ENCODE results near the gene PRRC2C. TPM values are rescaled to one million over a fixed set of nuclear protein-coding genes. Genes with fewer than 3 reads are reported as not detected.

The PRRC2C gene
- total and polyA plus RNA-seq, 2 experiments from 2014 or later = 186 to 368 TPM

GRCh38 chr1:171585715-171586114 lies 100.4 kb downstream of the PRRC2C start (continued):
- TF ChIP-seq, protein P1, sequence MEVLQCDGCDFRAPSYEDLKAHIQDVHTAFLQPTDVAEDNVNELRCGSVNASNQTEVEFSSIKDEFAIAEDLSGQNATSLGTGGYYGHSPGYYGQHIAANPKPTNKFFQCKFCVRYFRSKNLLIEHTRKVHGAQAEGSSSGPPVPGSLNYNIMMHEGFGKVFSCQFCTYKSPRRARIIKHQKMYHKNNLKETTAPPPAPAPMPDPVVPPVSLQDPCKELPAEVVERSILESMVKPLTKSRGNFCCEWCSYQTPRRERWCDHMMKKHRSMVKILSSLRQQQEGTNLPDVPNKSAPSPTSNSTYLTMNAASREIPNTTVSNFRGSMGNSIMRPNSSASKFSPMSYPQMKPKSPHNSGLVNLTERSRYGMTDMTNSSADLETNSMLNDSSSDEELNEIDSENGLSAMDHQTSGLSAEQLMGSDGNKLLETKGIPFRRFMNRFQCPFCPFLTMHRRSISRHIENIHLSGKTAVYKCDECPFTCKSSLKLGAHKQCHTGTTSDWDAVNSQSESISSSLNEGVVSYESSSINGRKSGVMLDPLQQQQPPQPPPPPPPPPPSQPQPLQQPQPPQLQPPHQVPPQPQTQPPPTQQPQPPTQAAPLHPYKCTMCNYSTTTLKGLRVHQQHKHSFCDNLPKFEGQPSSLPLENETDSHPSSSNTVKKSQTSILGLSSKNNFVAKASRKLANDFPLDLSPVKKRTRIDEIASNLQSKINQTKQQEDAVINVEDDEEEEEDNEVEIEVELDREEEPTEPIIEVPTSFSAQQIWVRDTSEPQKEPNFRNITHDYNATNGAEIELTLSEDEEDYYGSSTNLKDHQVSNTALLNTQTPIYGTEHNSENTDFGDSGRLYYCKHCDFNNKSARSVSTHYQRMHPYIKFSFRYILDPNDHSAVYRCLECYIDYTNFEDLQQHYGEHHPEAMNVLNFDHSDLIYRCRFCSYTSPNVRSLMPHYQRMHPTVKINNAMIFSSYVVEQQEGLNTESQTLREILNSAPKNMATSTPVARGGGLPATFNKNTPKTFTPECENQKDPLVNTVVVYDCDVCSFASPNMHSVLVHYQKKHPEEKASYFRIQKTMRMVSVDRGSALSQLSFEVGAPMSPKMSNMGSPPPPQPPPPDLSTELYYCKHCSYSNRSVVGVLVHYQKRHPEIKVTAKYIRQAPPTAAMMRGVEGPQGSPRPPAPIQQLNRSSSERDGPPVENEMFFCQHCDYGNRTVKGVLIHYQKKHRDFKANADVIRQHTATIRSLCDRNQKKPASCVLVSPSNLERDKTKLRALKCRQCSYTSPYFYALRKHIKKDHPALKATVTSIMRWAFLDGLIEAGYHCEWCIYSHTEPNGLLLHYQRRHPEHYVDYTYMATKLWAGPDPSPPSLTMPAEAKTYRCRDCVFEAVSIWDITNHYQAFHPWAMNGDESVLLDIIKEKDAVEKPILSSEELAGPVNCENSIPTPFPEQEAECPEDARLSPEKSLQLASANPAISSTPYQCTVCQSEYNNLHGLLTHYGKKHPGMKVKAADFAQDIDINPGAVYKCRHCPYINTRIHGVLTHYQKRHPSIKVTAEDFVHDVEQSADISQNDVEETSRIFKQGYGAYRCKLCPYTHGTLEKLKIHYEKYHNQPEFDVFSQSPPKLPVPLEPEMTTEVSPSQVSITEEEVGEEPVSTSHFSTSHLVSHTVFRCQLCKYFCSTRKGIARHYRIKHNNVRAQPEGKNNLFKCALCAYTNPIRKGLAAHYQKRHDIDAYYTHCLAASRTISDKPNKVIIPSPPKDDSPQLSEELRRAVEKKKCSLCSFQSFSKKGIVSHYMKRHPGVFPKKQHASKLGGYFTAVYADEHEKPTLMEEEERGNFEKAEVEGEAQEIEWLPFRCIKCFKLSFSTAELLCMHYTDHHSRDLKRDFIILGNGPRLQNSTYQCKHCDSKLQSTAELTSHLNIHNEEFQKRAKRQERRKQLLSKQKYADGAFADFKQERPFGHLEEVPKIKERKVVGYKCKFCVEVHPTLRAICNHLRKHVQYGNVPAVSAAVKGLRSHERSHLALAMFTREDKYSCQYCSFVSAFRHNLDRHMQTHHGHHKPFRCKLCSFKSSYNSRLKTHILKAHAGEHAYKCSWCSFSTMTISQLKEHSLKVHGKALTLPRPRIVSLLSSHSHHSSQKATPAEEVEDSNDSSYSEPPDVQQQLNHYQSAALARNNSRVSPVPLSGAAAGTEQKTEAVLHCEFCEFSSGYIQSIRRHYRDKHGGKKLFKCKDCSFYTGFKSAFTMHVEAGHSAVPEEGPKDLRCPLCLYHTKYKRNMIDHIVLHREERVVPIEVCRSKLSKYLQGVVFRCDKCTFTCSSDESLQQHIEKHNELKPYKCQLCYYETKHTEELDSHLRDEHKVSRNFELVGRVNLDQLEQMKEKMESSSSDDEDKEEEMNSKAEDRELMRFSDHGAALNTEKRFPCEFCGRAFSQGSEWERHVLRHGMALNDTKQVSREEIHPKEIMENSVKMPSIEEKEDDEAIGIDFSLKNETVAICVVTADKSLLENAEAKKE (CRISPR knock-in tag; IDR thresholded peaks at IDR 0.05) = no peak
- TF ChIP-seq, protein P2, sequence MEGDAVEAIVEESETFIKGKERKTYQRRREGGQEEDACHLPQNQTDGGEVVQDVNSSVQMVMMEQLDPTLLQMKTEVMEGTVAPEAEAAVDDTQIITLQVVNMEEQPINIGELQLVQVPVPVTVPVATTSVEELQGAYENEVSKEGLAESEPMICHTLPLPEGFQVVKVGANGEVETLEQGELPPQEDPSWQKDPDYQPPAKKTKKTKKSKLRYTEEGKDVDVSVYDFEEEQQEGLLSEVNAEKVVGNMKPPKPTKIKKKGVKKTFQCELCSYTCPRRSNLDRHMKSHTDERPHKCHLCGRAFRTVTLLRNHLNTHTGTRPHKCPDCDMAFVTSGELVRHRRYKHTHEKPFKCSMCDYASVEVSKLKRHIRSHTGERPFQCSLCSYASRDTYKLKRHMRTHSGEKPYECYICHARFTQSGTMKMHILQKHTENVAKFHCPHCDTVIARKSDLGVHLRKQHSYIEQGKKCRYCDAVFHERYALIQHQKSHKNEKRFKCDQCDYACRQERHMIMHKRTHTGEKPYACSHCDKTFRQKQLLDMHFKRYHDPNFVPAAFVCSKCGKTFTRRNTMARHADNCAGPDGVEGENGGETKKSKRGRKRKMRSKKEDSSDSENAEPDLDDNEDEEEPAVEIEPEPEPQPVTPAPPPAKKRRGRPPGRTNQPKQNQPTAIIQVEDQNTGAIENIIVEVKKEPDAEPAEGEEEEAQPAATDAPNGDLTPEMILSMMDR (conservative IDR thresholded peaks at IDR 0.05; ENCODE audit: low read depth in 2 of 2) = no peak
- TF ChIP-seq EZH2 (IDR thresholded peaks at IDR 0.05; ENCODE audit: low read depth, unreplicated experiment) = no peak

- Mint-ChIP-seq H3K27ac (no peak overlapping the region), H3K4me3 (no peak overlapping the region), H3K4me1 (no peaks in the 10 kb centered on the region), H3K9me3 (no peaks in the 10 kb centered on the region), H3K36me3 (ENCODE audit: low read depth) (peaks cover 86% of the 10 kb centered on the region), H3K27me3 (ENCODE audit: insufficient read depth, low read depth, poor library complexity) (peaks cover 6% of the 10 kb centered on the region)
- H3K4me1 ChIP-seq (ENCODE audit: insufficient read depth) = no peaks in the 10 kb centered on the region
- no peak for DNase-seq (ENCODE audit: low spot score)
- no peak for ATAC-seq
- H3K4me3 ChIP-seq = no peak overlapping the region
- H3K36me3 ChIP-seq (ENCODE audit: insufficient read depth) = peaks cover 82% of the 10 kb centered on the region
- no peaks in the 10 kb centered on the region for H3K79me2 ChIP-seq (replicated peaks; ENCODE audit: insufficient read depth)
- H3K4me2 ChIP-seq = no peak overlapping the region
- H3K27me3 ChIP-seq (ENCODE audit: insufficient read depth) = no peaks in the 10 kb centered on the region
- H3K9me2 ChIP-seq (ENCODE audit: insufficient read depth) = no peaks in the 10 kb centered on the region
- no peak overlapping the region for H2AFZ ChIP-seq
- no peaks in the 10 kb centered on the region for H3F3A ChIP-seq (replicated peaks; ENCODE audit: low read depth)
- no peaks in the 10 kb centered on the region; the same call in 1 of the 2 replicates for H4K20me1 ChIP-seq (replicated peaks; ENCODE audit: insufficient read depth)
- H3K27ac ChIP-seq (ENCODE audit: low read depth) = no peak overlapping the region
- TF ChIP-seq, protein P2 (conservative IDR thresholded peaks at IDR 0.05; ENCODE audit: low read depth in 2 of 2) = no peak
- TF ChIP-seq, protein P1 (CRISPR knock-in tag; IDR thresholded peaks at IDR 0.05) = no peak
- TF ChIP-seq ZNF331 (CRISPR knock-in tag; IDR thresholded peaks at IDR 0.05; ENCODE audit: low read depth) = no peak
Observed at GRCh38 chr1:171588230-171588629, 102.9 kb downstream of the PRRC2C start.
